Measurements from ENCODE around the gene SPRR5. TPM values are rescaled to one million over a fixed set of nuclear protein-coding genes. Genes with fewer than 3 reads are reported as not detected.

SPRR5 gene
- total and polyA plus RNA-seq, 2 experiments from 2014 or later: not detected

- no peak for TF ChIP-seq REST (IDR thresholded peaks at IDR 0.05; ENCODE audit: unreplicated experiment)
Measured at GRCh38 chr1:152981146-152981871, 34.3 kb downstream of the SPRR5 start (continued).

- no peaks in the 10 kb centered on the region for H3K36me3 ChIP-seq (ENCODE audit: insufficient read depth)
- no peak for TF ChIP-seq EZH2 (IDR thresholded peaks at IDR 0.05; ENCODE audit: low read depth, unreplicated experiment)
- TF ChIP-seq CTCF (conservative IDR thresholded peaks at IDR 0.05; ENCODE audit: low read depth in 2 of 2): no peak
- TF ChIP-seq JUNB (IDR thresholded peaks at IDR 0.05; ENCODE audit: unreplicated experiment): no peak
- no peak for TF ChIP-seq POLR2AphosphoS5 (IDR thresholded peaks at IDR 0.05; ENCODE audit: low read depth)
- TF ChIP-seq ZNF462 (CRISPR knock-in tag; IDR thresholded peaks at IDR 0.05): no peak
- TF ChIP-seq ETS1 (IDR thresholded peaks at IDR 0.05): no peak
- no peak for TF ChIP-seq EZH2phosphoT487 (IDR thresholded peaks at IDR 0.05; ENCODE audit: unreplicated experiment)
- TF ChIP-seq ZNF114 (CRISPR knock-in tag; IDR thresholded peaks at IDR 0.05): no peak
- TF ChIP-seq STAT1 (IDR thresholded peaks at IDR 0.05; ENCODE audit: unreplicated experiment): no peak
Measured at GRCh38 chr1:152982076-152982475, 35.1 kb downstream of the SPRR5 start.

More at GRCh38 chr1:152982076-152982475, 35.1 kb downstream of the SPRR5 start:
- H3K9me2 ChIP-seq (ENCODE audit: insufficient read depth): peaks cover 1% of the 10 kb centered on the region; the same call in 1 of the 2 replicates
- H3K27me3 ChIP-seq (ENCODE audit: insufficient read depth): no peaks in the 10 kb centered on the region
- Mint-ChIP-seq H3K36me3 (ENCODE audit: low read depth) (no peaks in the 10 kb centered on the region), H3K9me3 (no peaks in the 10 kb centered on the region; the same call in 2 of the 3 replicates), H3K27me3 (ENCODE audit: insufficient read depth, low read depth, poor library complexity) (peaks cover 13% of the 10 kb centered on the region), H3K4me3 (no peak overlapping the region), H3K4me1 (peaks cover 4% of the 10 kb centered on the region; the same call in 2 of the 3 replicates), H3K27ac (no peak overlapping the region)
- no peak overlapping the region for H3K4me3 ChIP-seq
- no peak overlapping the region for H3K27ac ChIP-seq (ENCODE audit: low read depth)
- H3F3A ChIP-seq (replicated peaks; ENCODE audit: low read depth): no peaks in the 10 kb centered on the region
- no peaks in the 10 kb centered on the region for H3K79me2 ChIP-seq (replicated peaks; ENCODE audit: insufficient read depth)
- ATAC-seq: no peak
- DNase-seq (ENCODE audit: low spot score): no peak
- no peaks in the 10 kb centered on the region for H4K20me1 ChIP-seq (replicated peaks; ENCODE audit: insufficient read depth)
- H3K4me2 ChIP-seq: no peak overlapping the region
- no peak overlapping the region for H2AFZ ChIP-seq
- no peaks in the 10 kb centered on the region for H3K4me1 ChIP-seq (ENCODE audit: insufficient read depth)

Data from GM23338 (cell line).